ENCODE measurements around the gene ACOT9. TPM values are rescaled to one million over a fixed set of nuclear protein-coding genes. Genes with fewer than 3 reads are reported as not detected.

The ACOT9 gene
- total RNA-seq, 1 donor from 2014 or later = 59.6 TPM

- no peak for FAIRE-seq
- H4K20me1 ChIP-seq (ENCODE audit: insufficient read depth, low read length) = no peaks in the 10 kb centered on the region
- TF ChIP-seq EZH2 (IDR thresholded peaks at IDR 0.05; ENCODE audit: insufficient read depth, low read length) = no peak
- TF ChIP-seq, protein P1, sequence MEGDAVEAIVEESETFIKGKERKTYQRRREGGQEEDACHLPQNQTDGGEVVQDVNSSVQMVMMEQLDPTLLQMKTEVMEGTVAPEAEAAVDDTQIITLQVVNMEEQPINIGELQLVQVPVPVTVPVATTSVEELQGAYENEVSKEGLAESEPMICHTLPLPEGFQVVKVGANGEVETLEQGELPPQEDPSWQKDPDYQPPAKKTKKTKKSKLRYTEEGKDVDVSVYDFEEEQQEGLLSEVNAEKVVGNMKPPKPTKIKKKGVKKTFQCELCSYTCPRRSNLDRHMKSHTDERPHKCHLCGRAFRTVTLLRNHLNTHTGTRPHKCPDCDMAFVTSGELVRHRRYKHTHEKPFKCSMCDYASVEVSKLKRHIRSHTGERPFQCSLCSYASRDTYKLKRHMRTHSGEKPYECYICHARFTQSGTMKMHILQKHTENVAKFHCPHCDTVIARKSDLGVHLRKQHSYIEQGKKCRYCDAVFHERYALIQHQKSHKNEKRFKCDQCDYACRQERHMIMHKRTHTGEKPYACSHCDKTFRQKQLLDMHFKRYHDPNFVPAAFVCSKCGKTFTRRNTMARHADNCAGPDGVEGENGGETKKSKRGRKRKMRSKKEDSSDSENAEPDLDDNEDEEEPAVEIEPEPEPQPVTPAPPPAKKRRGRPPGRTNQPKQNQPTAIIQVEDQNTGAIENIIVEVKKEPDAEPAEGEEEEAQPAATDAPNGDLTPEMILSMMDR (IDR thresholded peaks at IDR 0.05; ENCODE audit: insufficient read depth, low read depth, low read length) = no peak
Measured at GRCh38 chrX:23770142-23770541, 27.1 kb upstream of the ACOT9 start.

GRCh38 chrX:23766650-23767551, 23.8 kb upstream of the ACOT9 start:
- no peak for TF ChIP-seq EZH2 (IDR thresholded peaks at IDR 0.05; ENCODE audit: insufficient read depth, low read length)
- TF ChIP-seq, protein P1 (IDR thresholded peaks at IDR 0.05; ENCODE audit: insufficient read depth, low read depth, low read length) = no peak
- H3K27ac Mint-ChIP-seq (ENCODE audit: unreplicated experiment) = no peak overlapping the region
- H3K4me2 ChIP-seq (ENCODE audit: low read length) = no peak overlapping the region

More at GRCh38 chrX:23770142-23770541, 27.1 kb upstream of the ACOT9 start:
- no peak overlapping the region for H3K4me3 ChIP-seq (ENCODE audit: insufficient read depth, low read depth, low read length)
- H3K27ac ChIP-seq (ENCODE audit: low read depth, low read length) = no peak overlapping the region
- no peak overlapping the region for H3K4me2 ChIP-seq (ENCODE audit: low read length)
- H3K36me3 ChIP-seq (ENCODE audit: insufficient read depth, low read length) = no peaks in the 10 kb centered on the region
- H3K9me3 ChIP-seq (ENCODE audit: insufficient read depth, low read depth, low read length) = no peaks in the 10 kb centered on the region
- H3K4me3 Mint-ChIP-seq (ENCODE audit: unreplicated experiment) = no peak overlapping the region
- no peaks in the 10 kb centered on the region for H3K36me3 Mint-ChIP-seq (ENCODE audit: low read depth, unreplicated experiment)
- DNase-seq (ENCODE audit: low read depth) = no peak
- no peak overlapping the region for H3K27ac Mint-ChIP-seq (ENCODE audit: unreplicated experiment)
- no peaks in the 10 kb centered on the region for H3K4me1 ChIP-seq (ENCODE audit: insufficient read depth, low read length)
- H3K4me1 Mint-ChIP-seq (ENCODE audit: low read depth, unreplicated experiment) = no peaks in the 10 kb centered on the region
- H3K9ac ChIP-seq (ENCODE audit: low read length) = no peak overlapping the region
- H3K9me3 Mint-ChIP-seq (ENCODE audit: unreplicated experiment) = no peaks in the 10 kb centered on the region
- H2AFZ ChIP-seq (ENCODE audit: low read depth, low read length) = no peak overlapping the region
- no peaks in the 10 kb centered on the region for H3K27me3 Mint-ChIP-seq (ENCODE audit: low read depth, unreplicated experiment)
- H3K27me3 ChIP-seq (ENCODE audit: insufficient read depth, low read length) = no peaks in the 10 kb centered on the region
- no peaks in the 10 kb centered on the region for H3K79me2 ChIP-seq (ENCODE audit: insufficient read depth, low read length)

DNA sequence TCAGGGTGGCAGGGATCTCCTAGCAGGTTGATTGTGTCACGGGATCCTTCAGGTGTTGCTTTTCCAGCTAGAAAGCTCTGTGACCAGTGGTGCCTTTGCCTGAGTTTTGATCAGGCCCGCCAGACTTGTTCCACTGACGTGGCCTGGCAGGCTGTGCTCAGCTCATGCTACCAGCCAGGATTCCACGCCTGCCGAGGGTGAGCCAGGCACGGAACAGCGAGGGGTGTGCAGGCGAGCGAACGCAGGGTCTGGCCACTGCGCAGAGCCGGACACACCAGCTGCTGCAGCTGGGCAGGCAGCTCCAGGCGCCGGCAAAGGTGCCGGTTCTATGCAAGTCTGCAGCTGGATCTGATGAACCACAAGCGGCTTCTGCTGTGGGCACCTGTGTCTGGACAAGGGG, 22.8 kb upstream of the ACOT9 start:
- Histone ChIP-seq H3K4me3 (ENCODE audit: insufficient read depth, low read depth, low read length) (no peak overlapping the region), H4K20me1 (ENCODE audit: insufficient read depth, low read length) (no peaks in the 10 kb centered on the region), H3K4me2 (ENCODE audit: low read length) (no peak overlapping the region), H3K9me3 (ENCODE audit: insufficient read depth, low read depth, low read length) (no peaks in the 10 kb centered on the region), H3K79me2 (ENCODE audit: insufficient read depth, low read length) (no peaks in the 10 kb centered on the region), H3K36me3 (ENCODE audit: insufficient read depth, low read length) (no peaks in the 10 kb centered on the region), H3K27me3 (ENCODE audit: insufficient read depth, low read length) (no peaks in the 10 kb centered on the region), H3K4me1 (ENCODE audit: insufficient read depth, low read length) (no peaks in the 10 kb centered on the region), H3K9ac (ENCODE audit: low read length) (no peak overlapping the region), H2AFZ (ENCODE audit: low read depth, low read length) (no peak overlapping the region), H3K27ac (ENCODE audit: low read depth, low read length) (no peak overlapping the region)
- TF ChIP-seq, protein P1 (IDR thresholded peaks at IDR 0.05; ENCODE audit: insufficient read depth, low read depth, low read length) = no peak
- TF ChIP-seq EZH2 (IDR thresholded peaks at IDR 0.05; ENCODE audit: insufficient read depth, low read length) = no peak
- Mint-ChIP-seq H3K4me1 (ENCODE audit: low read depth, unreplicated experiment) (no peaks in the 10 kb centered on the region), H3K27ac (ENCODE audit: unreplicated experiment) (no peak overlapping the region), H3K36me3 (ENCODE audit: low read depth, unreplicated experiment) (no peaks in the 10 kb centered on the region), H3K27me3 (ENCODE audit: low read depth, unreplicated experiment) (no peaks in the 10 kb centered on the region), H3K9me3 (ENCODE audit: unreplicated experiment) (no peaks in the 10 kb centered on the region), H3K4me3 (ENCODE audit: unreplicated experiment) (no peak overlapping the region)
- DNase-seq (ENCODE audit: low read depth) (no peak), FAIRE-seq (no peak)

More at GRCh38 chrX:23766650-23767551, 23.8 kb upstream of the ACOT9 start:
- H3K79me2 ChIP-seq (ENCODE audit: insufficient read depth, low read length) = no peaks in the 10 kb centered on the region
- no peak overlapping the region for H2AFZ ChIP-seq (ENCODE audit: low read depth, low read length)
- no peak for DNase-seq (ENCODE audit: low read depth)
- H3K9me3 Mint-ChIP-seq (ENCODE audit: unreplicated experiment) = no peaks in the 10 kb centered on the region
- no peak overlapping the region for H3K9ac ChIP-seq (ENCODE audit: low read length)
- H3K36me3 Mint-ChIP-seq (ENCODE audit: low read depth, unreplicated experiment) = no peaks in the 10 kb centered on the region
- no peaks in the 10 kb centered on the region for H3K4me1 Mint-ChIP-seq (ENCODE audit: low read depth, unreplicated experiment)
- no peak for FAIRE-seq
- H3K4me3 Mint-ChIP-seq (ENCODE audit: unreplicated experiment) = no peak overlapping the region
- no peak overlapping the region for H3K27ac ChIP-seq (ENCODE audit: low read depth, low read length)
- H3K4me3 ChIP-seq (ENCODE audit: insufficient read depth, low read depth, low read length) = no peak overlapping the region
- H4K20me1 ChIP-seq (ENCODE audit: insufficient read depth, low read length) = no peaks in the 10 kb centered on the region
- H3K36me3 ChIP-seq (ENCODE audit: insufficient read depth, low read length) = no peaks in the 10 kb centered on the region
- no peaks in the 10 kb centered on the region for H3K9me3 ChIP-seq (ENCODE audit: insufficient read depth, low read depth, low read length)
- no peaks in the 10 kb centered on the region for H3K27me3 ChIP-seq (ENCODE audit: insufficient read depth, low read length)
- H3K27me3 Mint-ChIP-seq (ENCODE audit: low read depth, unreplicated experiment) = no peaks in the 10 kb centered on the region
- H3K4me1 ChIP-seq (ENCODE audit: insufficient read depth, low read length) = no peaks in the 10 kb centered on the region

Measured in astrocyte (in vitro differentiated cells and primary cell).